ENCODE data around the gene CLCNKB.
"Not testable (repeated sequence)": the region's sequence is repeated elsewhere in the genome, so short reads cannot be mapped to it uniquely, and the experiment has no call there.

Gene CLCNKB

DNA sequence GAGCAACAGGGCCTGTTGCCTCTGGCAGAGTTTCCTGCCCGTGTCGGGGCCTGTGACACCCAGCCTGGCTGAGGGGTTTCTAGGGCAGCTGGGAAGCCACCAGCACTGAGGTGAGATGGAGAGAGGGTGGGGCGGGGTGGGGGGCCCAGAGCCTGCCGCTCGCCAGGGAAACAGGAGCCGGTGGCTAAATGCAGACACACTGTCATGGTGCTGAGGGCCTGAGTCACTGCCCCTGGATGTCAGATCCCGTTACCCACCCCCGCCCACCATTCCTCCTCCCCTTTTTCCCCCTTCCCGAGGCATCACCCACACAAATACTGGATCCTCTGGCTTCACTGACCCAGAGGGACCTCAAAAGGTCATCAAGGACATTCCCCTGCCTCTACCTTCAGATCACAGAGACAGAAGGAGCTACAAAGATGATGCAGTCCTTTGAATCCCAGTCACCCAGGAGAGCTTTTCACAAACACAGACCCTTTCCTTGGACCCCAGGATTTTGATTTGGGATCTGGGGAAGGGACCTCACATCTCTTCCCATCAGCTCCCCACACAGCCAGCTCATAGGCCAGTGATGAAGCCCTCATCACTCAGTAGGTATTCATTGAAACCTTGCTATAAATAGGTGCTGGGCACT is 23.8 kb upstream of the CLCNKB start:
- FAIRE-seq, result no peak
- DNase-seq (ENCODE audit: insufficient read length, low spot score), result no peak
- TF ChIP-seq SPI1 (IDR thresholded peaks at IDR 0.05; ENCODE audit: low read depth, low read length) (no peak), POU2F2 (IDR thresholded peaks at IDR 0.05; ENCODE audit: low read depth, low read length) (no peak), POLR2AphosphoS5 (IDR thresholded peaks at IDR 0.05; ENCODE audit: low read depth, low read length) (no peak), PAX5 (IDR thresholded peaks at IDR 0.05; ENCODE audit: insufficient read depth, low read length, severe bottlenecking) (no peak), POLR2A (IDR thresholded peaks at IDR 0.05; ENCODE audit: low read depth, low read length) (no peak), TAF1 (IDR thresholded peaks at IDR 0.05; ENCODE audit: low read depth, low read length) (no peak)

DNA sequence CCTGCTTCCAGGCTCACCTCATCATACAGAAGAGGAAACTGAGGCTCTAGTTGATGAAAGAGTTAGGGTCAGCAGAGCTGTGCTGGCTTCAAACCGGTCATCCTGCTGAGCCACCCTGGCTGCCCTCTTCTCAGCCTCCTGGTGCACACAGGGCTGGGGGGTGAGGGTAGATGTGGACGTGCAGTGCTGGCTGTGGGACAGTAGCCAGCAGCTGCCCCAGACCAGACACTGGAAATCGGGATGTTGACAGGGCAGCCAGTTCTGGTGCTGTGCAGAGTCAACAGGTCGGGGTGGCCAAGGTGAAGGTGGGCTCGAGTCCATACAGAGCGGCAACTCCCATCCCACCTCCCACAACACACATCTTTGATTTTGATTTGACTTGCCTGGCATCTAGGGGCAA is 23.3 kb upstream of the CLCNKB start:
- DNase-seq (ENCODE audit: insufficient read length, low spot score) (no peak), FAIRE-seq (no peak)
- no peak for TF ChIP-seq POLR2AphosphoS5 (IDR thresholded peaks at IDR 0.05; ENCODE audit: low read depth, low read length)
- TF ChIP-seq SPI1 (IDR thresholded peaks at IDR 0.05; ENCODE audit: low read depth, low read length), result no peak
- TF ChIP-seq TAF1 (IDR thresholded peaks at IDR 0.05; ENCODE audit: low read depth, low read length), result no peak
- TF ChIP-seq POU2F2 (IDR thresholded peaks at IDR 0.05; ENCODE audit: low read depth, low read length), result no peak
- TF ChIP-seq POLR2A (IDR thresholded peaks at IDR 0.05; ENCODE audit: low read depth, low read length), result no peak
- no peak for TF ChIP-seq PAX5 (IDR thresholded peaks at IDR 0.05; ENCODE audit: insufficient read depth, low read length, severe bottlenecking)

DNA sequence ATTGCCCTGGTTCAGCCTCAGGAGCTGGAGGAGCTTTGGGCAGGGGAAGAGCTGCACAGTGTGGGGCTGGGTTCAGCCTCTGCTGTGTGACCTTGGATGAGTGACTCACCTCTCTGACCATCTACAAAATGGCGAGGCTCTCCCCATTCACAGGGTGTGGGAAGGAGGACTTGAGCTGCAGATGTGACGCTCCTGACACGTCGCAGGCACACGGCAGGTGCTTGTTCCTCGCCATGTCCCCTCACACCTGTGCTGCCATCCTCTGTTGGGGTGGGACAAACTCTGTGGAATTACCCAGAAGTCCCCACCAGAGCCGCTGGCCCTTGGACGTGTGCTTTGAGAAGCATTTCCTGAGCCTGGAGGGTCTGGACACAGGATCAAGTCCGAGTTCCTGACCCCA is 22.7 kb upstream of the CLCNKB start:
- not testable (repeated sequence) for DNase-seq (ENCODE audit: insufficient read length, low spot score)
- peak; percentile 48 for FAIRE-seq

DNA sequence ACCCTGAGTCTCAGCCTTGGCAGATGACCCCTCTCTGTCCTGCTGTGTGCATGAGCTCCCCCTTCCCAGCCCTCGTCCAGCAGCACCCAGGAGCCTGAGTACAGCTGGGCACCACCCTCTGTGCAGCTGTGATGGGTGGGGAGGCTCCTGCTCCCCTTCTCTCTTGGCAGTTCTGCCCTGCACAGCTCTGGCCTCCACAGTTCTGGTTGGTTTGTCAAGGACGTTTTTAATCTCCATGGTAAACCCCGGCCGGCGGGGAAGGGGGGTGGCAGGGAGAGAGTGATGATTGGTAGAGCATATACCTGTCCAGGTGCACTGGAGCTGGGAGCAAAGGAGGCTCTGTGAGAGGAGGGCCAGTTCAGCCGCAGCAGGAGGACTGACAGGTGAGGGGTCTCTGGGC is 21.9 kb upstream of the CLCNKB start, which contains the start of gene CLCNKA:
TSS of gene CLCNKA (plus strand) at position 356 of the 400 bp plus-strand sequence. CDS start 584 bp downstream, outside the sequence.
- no peak for FAIRE-seq
- no peak for TF ChIP-seq TAF1 (IDR thresholded peaks at IDR 0.05; ENCODE audit: low read depth, low read length)
- no peak for TF ChIP-seq PAX5 (IDR thresholded peaks at IDR 0.05; ENCODE audit: insufficient read depth, low read length, severe bottlenecking)
- TF ChIP-seq POU2F2 (IDR thresholded peaks at IDR 0.05; ENCODE audit: low read depth, low read length), result no peak
- TF ChIP-seq POLR2AphosphoS5 (IDR thresholded peaks at IDR 0.05; ENCODE audit: low read depth, low read length), result no peak
- no peak for TF ChIP-seq POLR2A (IDR thresholded peaks at IDR 0.05; ENCODE audit: low read depth, low read length)
- DNase-seq (ENCODE audit: insufficient read length, low spot score), result no peak

DNA sequence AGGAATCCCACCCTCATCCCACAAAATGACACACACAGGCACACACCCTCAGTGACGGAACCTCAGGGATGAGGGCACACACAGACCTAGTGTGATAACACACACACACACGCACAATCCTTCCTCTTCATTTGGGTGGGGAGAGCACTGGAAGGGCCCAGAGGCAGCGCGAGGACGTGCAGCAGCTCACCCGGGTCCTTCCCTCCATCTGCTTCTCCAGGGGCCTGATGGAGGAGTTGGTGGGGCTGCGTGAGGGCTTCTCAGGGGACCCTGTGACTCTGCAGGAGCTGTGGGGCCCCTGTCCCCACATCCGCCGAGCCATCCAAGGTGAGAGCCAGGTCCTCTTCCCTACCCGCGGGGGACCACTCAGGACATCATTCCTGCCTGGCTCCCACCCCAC is 21.2 kb upstream of the CLCNKB start:
- FAIRE-seq, result no peak
- TF ChIP-seq SPI1 (IDR thresholded peaks at IDR 0.05; ENCODE audit: low read depth, low read length), result no peak
- no peak for TF ChIP-seq TAF1 (IDR thresholded peaks at IDR 0.05; ENCODE audit: low read depth, low read length)
- no peak for TF ChIP-seq POU2F2 (IDR thresholded peaks at IDR 0.05; ENCODE audit: low read depth, low read length)
- TF ChIP-seq POLR2AphosphoS5 (IDR thresholded peaks at IDR 0.05; ENCODE audit: low read depth, low read length), result no peak
- TF ChIP-seq PAX5 (IDR thresholded peaks at IDR 0.05; ENCODE audit: insufficient read depth, low read length, severe bottlenecking), result no peak
- no peak for TF ChIP-seq POLR2A (IDR thresholded peaks at IDR 0.05; ENCODE audit: low read depth, low read length)

DNA sequence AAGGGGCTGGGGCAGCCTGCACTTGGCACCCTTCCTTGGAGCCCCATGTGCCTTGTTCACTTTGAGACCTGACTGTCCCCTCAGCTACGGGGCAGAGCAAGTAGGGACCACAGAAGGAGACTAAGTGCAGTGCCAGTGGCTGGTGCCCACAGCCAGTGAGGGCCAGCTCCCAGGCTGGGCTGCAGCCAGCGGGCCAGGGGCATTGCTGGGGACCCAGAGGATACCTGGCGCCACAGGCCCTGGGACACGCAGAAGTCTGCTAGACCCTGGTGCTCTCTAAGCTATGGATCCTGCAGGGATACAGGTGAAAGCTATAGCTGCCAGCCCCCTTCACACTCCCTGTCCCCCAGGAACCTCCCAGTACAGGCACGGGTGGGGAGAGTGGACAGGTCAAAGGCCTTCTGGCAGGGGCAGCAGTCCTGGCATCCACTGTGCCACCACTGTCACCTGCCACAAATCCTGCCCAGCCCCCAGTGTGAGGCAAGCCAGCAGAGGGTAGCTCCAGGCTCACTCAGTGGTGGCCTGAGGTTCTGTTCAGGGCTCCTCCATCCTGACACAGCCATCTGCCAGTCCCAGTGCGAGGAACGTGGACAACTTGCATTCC is 20.4 kb upstream of the CLCNKB start:
- DNase-seq (ENCODE audit: insufficient read length, low spot score) (no peak), FAIRE-seq (no peak)
- TF ChIP-seq SPI1 (IDR thresholded peaks at IDR 0.05; ENCODE audit: low read depth, low read length), result no peak
- TF ChIP-seq POLR2A (IDR thresholded peaks at IDR 0.05; ENCODE audit: low read depth, low read length), result no peak
- no peak for TF ChIP-seq POU2F2 (IDR thresholded peaks at IDR 0.05; ENCODE audit: low read depth, low read length)
- TF ChIP-seq PAX5 (IDR thresholded peaks at IDR 0.05; ENCODE audit: insufficient read depth, low read length, severe bottlenecking), result no peak
- TF ChIP-seq POLR2AphosphoS5 (IDR thresholded peaks at IDR 0.05; ENCODE audit: low read depth, low read length), result no peak
- TF ChIP-seq TAF1 (IDR thresholded peaks at IDR 0.05; ENCODE audit: low read depth, low read length), result no peak

More for the DNA sequence above, 21.2 kb upstream of the CLCNKB start:
- DNase-seq (ENCODE audit: insufficient read length, low spot score), result no peak

DNA sequence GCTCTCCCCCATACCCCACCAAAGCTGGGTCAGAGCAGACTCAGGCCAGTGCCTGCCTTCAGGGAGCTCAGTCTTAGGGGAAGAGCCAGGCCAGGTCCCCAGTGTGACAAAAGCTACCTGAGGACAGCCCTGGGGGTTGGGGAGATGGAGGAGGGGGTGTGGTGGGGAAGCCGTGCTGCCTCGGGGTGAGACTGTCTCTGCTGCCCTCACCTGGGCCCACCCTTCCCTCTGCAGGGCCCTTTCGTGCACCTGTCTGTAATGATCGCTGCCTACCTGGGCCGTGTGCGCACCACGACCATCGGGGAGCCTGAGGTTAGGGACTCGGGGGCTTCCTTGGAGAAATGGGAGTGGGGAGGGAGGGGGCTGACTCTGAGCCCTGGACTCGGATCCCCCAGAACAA is 17.3 kb upstream of the CLCNKB start:
- not testable (repeated sequence) for DNase-seq (ENCODE audit: insufficient read length, low spot score); FAIRE-seq

DNA sequence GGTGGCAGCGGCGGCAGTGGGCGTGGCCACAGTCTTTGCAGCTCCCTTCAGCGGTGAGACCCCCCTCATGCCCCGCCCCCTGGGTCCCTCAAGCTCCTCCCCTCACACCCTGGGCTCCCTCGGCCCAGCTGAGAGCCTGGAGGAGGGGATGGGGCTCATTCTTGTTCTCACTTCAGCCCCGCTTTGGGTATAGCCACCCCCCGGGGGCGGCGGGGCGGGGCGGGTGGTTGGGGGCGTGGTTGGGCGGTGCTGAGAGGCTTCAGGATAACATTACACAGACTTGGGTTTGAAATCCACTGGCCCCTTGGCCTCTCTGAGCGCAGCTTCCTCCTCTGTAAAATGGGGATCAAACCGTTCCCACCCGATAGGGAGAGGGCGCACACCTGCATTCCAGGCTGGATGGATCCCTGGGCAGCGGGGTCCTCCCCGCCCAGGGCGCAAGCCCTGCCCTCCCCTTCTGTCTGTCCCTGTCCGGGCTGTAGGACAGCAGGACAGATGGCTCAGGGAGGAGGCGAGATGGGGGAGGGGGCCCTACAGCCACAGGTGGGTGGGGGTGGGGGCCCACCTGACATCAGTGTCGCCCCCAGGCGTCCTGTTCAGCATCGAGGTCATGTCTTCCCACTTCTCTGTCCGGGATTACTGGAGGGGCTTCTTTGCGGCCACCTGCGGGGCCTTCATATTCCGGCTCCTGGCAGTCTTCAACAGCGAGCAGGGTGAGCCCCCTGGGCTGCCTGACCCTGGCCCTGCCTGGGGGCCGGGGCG is 16.7 kb upstream of the CLCNKB start:
- no peak for FAIRE-seq
- no peak for DNase-seq (ENCODE audit: insufficient read length, low spot score)
- TF ChIP-seq POLR2A (IDR thresholded peaks at IDR 0.05; ENCODE audit: low read depth, low read length), result no peak
- TF ChIP-seq POLR2AphosphoS5 (IDR thresholded peaks at IDR 0.05; ENCODE audit: low read depth, low read length), result no peak
- no peak for TF ChIP-seq PAX5 (IDR thresholded peaks at IDR 0.05; ENCODE audit: insufficient read depth, low read length, severe bottlenecking)
- TF ChIP-seq SPI1 (IDR thresholded peaks at IDR 0.05; ENCODE audit: low read depth, low read length), result no peak
- no peak for TF ChIP-seq TAF1 (IDR thresholded peaks at IDR 0.05; ENCODE audit: low read depth, low read length)
- TF ChIP-seq POU2F2 (IDR thresholded peaks at IDR 0.05; ENCODE audit: low read depth, low read length), result no peak

DNA sequence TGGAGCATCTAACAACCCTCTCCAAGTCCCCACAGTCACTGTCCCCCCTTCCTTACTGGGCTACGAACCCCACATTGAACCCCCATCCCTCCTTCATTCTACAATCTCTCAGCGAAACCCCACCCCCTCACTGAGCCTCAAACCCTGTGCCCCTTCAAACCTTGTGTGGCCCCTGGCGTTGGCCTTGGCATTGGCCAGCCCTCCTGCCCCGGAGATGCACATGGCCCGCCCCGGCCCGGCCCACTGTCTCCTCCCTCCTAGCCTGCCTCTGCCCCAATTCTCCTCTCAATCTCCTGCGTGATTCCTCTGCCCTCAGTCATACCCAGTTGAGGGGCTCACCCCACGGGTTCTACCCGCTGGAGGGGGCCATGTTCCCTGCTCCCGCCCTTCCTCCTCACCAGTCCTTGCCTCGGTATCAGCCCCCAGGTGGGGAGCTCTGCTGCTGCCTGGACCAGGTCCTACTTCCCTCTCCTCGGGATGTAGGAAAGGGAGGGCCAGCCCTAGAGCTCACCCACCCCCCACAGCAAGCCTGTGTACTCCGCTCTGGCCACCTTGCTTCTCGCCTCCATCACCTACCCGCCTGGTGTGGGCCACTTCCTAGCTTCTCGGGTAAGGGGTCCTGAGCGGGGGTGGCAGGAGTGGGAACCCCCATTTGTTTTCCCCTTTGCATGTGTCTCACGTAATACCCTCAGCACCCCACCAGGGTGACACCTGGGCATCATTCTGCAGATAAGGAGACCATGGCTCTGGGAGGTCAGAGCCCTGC is 15.2 kb upstream of the CLCNKB start:
- FAIRE-seq, result no peak
- DNase-seq (ENCODE audit: insufficient read length, low spot score), result no peak
- TF ChIP-seq POLR2AphosphoS5 (IDR thresholded peaks at IDR 0.05; ENCODE audit: low read depth, low read length), result no peak
- TF ChIP-seq PAX5 (IDR thresholded peaks at IDR 0.05; ENCODE audit: insufficient read depth, low read length, severe bottlenecking), result no peak
- TF ChIP-seq POLR2A (IDR thresholded peaks at IDR 0.05; ENCODE audit: low read depth, low read length), result no peak
- no peak for TF ChIP-seq POU2F2 (IDR thresholded peaks at IDR 0.05; ENCODE audit: low read depth, low read length)

DNA sequence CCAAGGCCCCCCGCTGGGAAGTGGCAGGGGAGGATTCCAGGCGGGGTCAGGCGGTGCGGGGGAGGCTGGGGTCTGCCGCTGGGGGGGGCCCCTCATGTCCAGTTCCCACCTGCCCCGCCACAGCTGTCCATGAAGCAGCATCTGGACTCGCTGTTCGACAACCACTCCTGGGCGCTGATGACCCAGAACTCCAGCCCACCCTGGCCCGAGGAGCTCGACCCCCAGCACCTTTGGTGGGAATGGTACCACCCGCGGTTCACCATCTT is 14.6 kb upstream of the CLCNKB start:
- FAIRE-seq; DNase-seq (ENCODE audit: insufficient read length, low spot score): not testable (repeated sequence)

Measured in GM12891 (cell line).